ENCODE results near the gene CERK.

The CERK gene

GRCh38 chr22:46752286-46752987 is 14.4 kb upstream of the CERK start:
- H3K4me3 ChIP-seq (ENCODE audit: low read length) = no peak overlapping the region
- no peak for DNase-seq (ENCODE audit: low read depth, low spot score)

GRCh38 chr22:46750863-46751443 is 12.9 kb upstream of the CERK start:
- H3K4me3 ChIP-seq (ENCODE audit: low read length) = no peak overlapping the region
- DNase-seq (ENCODE audit: low read depth, low spot score) = no peak

DNA sequence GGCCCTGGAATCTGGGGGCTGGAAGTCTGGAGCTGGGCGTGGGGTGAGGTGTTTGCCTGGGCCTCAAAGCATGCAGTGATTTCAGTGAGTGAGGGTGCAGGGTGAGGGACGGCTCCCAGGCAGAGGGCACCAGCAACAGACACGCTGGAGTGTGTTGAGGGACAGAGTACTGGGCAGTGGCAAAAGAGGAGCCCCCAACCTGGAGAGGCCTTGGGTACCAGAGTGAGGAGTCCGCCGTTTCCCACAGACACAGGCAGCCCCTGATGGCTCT is 12.4 kb upstream of the CERK start:
- DNase-seq (ENCODE audit: low read depth, low spot score) = no peak
- no peak overlapping the region for H3K4me3 ChIP-seq (ENCODE audit: low read length)

DNA sequence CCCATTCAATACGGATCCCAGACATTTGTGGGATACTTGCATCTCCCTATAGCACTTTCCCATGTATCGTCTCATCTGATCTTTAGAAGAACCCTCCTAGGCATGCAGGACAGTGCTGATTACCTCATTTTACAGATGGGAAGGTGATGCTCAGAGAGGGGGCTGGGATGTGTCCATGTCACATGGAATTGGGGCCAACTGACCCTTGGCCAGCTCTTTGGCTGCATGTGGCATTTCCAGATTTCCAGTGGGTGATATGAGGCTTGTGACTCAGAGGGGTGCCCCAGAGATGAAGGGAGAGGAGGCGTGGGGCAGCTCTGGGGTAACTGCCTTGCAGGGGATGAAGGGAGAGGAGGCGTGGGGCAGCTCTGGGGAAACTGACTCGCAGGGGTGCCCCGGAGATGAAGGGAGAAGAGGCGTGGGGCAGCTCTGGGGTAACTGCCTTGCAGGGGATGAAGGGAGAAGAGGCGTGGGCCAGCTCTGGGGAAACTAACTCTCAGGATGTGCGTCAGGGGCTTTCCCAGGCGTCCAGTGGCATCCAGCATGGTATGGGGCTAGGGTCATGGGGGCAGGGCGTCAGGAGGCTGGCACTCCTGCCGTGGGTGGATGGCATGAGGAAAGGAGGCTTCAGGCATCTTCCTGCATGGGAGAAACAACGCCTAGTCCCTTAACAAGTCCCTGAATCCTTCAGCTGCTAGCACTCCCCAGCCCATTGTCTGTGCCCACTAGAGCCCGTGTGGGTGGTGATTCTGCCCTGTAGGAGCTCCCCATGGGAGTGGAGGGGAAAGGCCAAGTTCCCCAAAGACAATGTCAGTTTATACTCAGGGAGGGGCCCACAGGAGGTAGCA is 11.9 kb upstream of the CERK start:
- 0 out of 2 replicates have a peak overlapping the region, but pooled peaks have one; percentile 18 for H3K4me3 ChIP-seq (ENCODE audit: low read length)
- no peak for DNase-seq (ENCODE audit: low read depth, low spot score)

DNA sequence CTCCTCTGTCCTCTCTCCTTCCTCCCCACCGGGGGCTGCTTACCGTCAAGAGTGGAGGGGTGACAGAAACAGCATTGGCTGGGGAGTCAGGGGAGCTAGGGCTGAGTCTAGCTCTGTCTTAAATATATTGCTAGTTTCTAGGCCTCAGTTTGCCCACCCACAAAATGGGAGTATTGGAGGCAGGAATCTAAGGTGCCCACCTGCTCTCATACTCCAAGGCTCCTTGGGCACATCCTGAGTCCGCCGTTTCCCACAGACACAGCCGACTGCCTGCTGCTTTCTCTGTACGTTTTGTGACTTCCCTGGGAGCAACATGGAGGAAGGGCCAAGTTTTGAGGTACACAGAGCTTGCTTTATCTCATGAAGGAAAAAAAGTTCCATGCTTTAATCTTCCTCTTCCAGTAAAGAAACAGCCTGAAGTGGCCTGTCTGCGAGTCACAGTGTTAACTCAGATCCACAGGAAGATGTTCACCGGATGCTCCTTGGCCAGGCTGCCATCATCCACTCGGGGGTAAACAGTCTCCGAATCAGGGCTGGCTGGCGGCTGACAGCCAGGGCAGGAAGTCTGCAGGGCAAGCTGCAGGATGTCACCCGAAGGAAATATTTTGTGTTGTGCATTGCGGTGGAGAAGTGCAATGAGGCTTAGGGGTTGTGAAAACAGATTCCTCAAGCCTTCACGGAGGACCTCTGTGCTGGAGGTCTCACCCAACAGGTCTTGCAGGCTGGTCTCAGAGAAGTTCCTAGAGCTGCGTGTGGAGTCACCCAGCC is 11.0 kb upstream of the CERK start:
- H3K4me3 ChIP-seq (ENCODE audit: low read length) = peak overlapping the region; percentile 18; the same call in 1 of the 2 replicates
- peak; percentile 65 for DNase-seq (ENCODE audit: low read depth, low spot score)

DNA sequence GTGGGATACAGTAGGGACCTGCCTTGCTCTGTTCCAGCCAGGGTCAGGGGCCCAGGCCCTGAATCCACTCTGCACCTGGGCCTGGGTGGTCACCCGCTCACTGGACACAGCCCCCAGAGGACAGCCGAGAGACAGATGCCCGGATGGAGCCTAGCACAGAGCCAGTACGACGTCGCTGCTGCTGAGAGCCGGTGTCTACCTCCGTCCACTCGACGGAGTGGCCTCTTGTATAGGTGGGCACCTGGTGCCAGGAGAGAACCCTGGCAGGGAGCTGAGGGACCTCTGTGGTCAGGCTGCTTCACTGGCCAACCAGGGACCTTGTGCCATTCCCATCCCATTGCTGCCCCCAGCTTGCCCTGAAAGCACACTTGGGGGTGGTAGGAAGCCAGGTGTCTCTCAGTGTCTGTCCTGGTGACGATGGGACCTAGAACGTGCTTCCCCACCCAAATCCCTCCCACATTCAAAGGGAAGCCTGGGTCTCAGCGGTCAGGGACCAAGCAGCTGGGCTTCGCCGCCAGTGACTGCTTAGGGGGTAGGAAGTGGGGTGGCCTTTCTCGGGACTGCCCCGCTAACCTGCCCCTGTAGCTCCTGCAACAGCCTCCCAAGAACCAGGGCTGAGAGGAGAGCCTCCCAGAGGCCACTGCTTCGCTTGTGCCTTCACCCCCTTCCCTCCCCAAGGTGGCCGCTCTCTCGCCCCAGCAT is 10.3 kb upstream of the CERK start:
- DNase-seq (ENCODE audit: low read depth, low spot score) = no peak
- no peak overlapping the region for H3K4me3 ChIP-seq (ENCODE audit: low read length)

- no peak for DNase-seq (ENCODE audit: low read depth, low spot score)
- no peak overlapping the region for H3K4me3 ChIP-seq (ENCODE audit: low read length)
Observed at GRCh38 chr22:46747646-46748045, 9.6 kb upstream of the CERK start.

- H3K4me3 ChIP-seq (ENCODE audit: low read length) = no peak overlapping the region
- no peak for DNase-seq (ENCODE audit: low read depth, low spot score)
Observed at GRCh38 chr22:46746620-46747019, 8.6 kb upstream of the CERK start.

GRCh38 chr22:46746192-46746591 is 8.1 kb upstream of the CERK start:
- H3K4me3 ChIP-seq (ENCODE audit: low read length) = no peak overlapping the region
- no peak for DNase-seq (ENCODE audit: low read depth, low spot score)

- no peak for DNase-seq (ENCODE audit: low read depth, low spot score)
- no peak overlapping the region for H3K4me3 ChIP-seq (ENCODE audit: low read length)
Observed at GRCh38 chr22:46744581-46744980, 6.5 kb upstream of the CERK start.

DNA sequence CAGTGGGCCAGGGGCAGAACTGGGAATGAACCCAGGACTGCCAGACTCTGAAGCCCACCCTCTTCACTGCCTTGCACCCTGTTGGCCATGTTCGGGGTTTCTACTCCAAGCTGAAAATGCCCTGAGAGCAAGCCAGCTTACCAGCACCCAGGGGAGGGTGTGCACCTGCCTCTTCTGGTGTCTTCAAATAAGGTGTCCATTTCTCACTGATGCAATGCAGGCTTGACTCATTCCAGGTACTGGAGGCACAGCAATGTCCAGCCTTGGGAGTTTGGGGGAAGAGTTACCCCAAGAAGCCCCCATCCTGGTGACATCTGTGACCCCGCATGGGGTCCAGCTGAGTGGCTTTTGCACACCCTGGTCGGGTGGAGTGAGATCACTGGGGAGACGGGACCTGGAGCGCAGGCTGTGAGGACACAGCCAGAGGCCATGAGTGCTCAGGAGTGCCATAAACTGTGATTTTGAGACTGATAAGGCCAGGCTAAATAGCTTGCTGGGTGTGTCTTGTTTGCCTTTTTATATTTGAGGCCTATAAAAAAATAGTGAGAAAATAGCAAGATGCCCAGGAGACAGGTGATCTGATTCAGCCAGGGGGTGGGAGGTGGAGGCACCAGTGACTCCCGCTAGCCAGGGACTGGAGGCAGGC is 4.6 kb upstream of the CERK start:
- H3K4me3 ChIP-seq (ENCODE audit: low read length) = no peak overlapping the region
- no peak for DNase-seq (ENCODE audit: low read depth, low spot score)

GRCh38 chr22:46741974-46742519 is 4.0 kb upstream of the CERK start:
- H3K4me3 ChIP-seq (ENCODE audit: low read length) = no peak overlapping the region
- DNase-seq (ENCODE audit: low read depth, low spot score) = no peak

DNA sequence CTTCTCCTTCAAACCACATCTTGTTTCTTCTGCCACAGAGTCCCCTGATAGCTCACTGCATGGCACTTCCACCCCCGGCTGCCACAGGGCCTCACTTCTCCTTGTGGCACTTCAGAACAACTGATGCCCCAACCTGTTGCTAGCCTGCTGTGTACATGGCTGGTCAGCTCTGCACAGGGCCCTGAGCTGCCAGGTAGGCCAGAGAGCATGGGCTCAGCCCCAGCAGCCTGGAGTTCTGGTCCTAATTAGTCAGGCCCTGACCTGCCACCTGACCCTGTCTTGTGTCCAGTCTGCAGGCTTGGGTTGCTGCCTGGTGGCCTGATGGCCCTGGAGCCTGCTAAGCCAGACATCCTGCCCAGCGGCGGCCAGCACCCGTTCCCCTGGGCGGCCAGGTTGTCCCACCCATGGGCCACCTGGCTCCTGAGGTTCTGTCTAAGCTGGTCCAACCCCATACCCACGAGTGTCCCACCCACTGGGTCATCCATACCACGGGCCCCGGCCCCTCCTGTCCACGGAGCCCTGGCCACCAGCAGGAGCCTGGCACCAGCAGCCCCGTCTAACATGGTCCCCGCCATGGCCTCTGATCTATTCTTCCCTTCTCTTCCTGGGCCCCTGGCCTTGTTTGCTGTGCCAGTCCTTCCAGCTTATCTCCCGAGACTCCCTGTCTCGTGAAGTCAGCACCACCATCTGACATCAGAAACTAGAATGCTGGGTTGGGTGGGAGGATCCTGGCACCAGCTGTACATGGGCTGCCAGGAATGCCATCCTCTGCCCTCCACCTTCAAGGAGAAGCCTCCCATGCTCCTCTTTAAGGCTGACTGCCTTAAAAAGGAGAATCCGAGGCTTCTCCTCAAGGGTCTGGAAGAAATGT is 3.1 kb upstream of the CERK start:
- H3K4me3 ChIP-seq (ENCODE audit: low read length) = no peak overlapping the region
- DNase-seq (ENCODE audit: low read depth, low spot score) = no peak

GRCh38 chr22:46739094-46739870 is 1.2 kb upstream of the CERK start:
- peak; percentile 83 for DNase-seq (ENCODE audit: low read depth, low spot score)
- H3K4me3 ChIP-seq (ENCODE audit: low read length) = peak overlapping the region; percentile 77

GRCh38 chr22:46738647-46739093 is 618 bp upstream of the CERK start:
- no peak for DNase-seq (ENCODE audit: low read depth, low spot score)
- H3K4me3 ChIP-seq (ENCODE audit: low read length) = peak overlapping the region; percentile 77

GRCh38 chr22:46737105-46737975 is 712 bp downstream of the CERK start:
- peak overlapping the region; percentile 77 for H3K4me3 ChIP-seq (ENCODE audit: low read length)
- peak; percentile 37 for DNase-seq (ENCODE audit: low read depth, low spot score)

Data from Jurkat, Clone E6-1 (cell line).